Testis (tissue), 3 donors: ENCODE data around the gene ARHGAP40. TPM values are rescaled to one million over a fixed set of nuclear protein-coding genes. Genes with fewer than 3 reads are reported as not detected.
A peak's percentile ranks its signal among the peaks of the same experiment; 100 is the strongest.

Experiments used
- DNase-seq: peaks from one replicate; pipeline ENCODE4 v3.0.0-alpha.2; 2019
- H3K27ac ChIP-seq, 2 donors: fragments of 200-600 bp; sonication (generic); one replicate each; pipeline ENCODE4 v1.5.1; 2019
- H3K27me3 ChIP-seq: fragments of 200-600 bp; sonication (generic); one replicate; pipeline ENCODE4 v1.5.1; 2019
- H3K36me3 ChIP-seq: fragments of 200-600 bp; sonication (generic); one replicate; pipeline ENCODE4 v1.5.1; 2017; ENCODE audit warnings: low read depth; ENCODE audit errors: missing control alignments
- H3K4me1 ChIP-seq: fragments of 200-600 bp; sonication (generic); one replicate; pipeline ENCODE4 v1.5.1; 2019
- H3K4me3 ChIP-seq, 2 donors: fragments of 200-600 bp; sonication (generic); one replicate each; pipeline ENCODE4 v1.5.1; 2017 to 2019
- H3K9me3 ChIP-seq: fragments of 200-600 bp; sonication (generic); one replicate; pipeline ENCODE4 v1.5.1; 2017
- POLR2A ChIP-seq: fragments of 450-650 bp; IDR thresholded peaks from one replicate; pipeline ENCODE4 v1.6.1; 2017; ENCODE audit warnings: antibody characterized with exemption, mild to moderate bottlenecking, moderate library complexity
- WGBS, 2 donors: methylation state at CpG; one replicate each; pipeline ENCODE4 v1.1.5; 2018; 5-methylcytosine and 5-hydroxymethylcytosine counted together
- intact Hi-C: fragments of 100-400 bp; cut with DNase I; formaldehyde crosslinking; loops from one replicate; pipeline ENCODE4 v1.15.1; 2023; ENCODE audit warnings: low total_unique reads
- polyA plus RNA-seq: library from polyadenylated mRNA; stranded (reverse); fragments of 350-450 nt; fragmentation: Illumina TruSeq; extraction: RNeasy Lipid Tissue Mini Kit (QIAGEN cat#74804); gene quantifications from one replicate; pipeline ENCODE4 v1.2.3, GENCODE V29; 2014; ENCODE audit warnings: low read depth, low replicate concordance; ENCODE audit not compliant: insufficient read depth
- total RNA-seq, 2 donors: library from RNA; depleted of rRNA; stranded (reverse); fragments of >200 nt; gene quantifications; one replicate each; pipeline ENCODE4 v1.2.3, GENCODE V29; 2016
- TF ChIP-seq, protein P1 (sequence below), 3 experiments: fragments of 450-650 bp in 2 of 3; fragments of 200-600 bp in 1 of 3; sonication (generic) in 1 of 3; IDR thresholded peaks; one replicate each; pipeline ENCODE4 v1.5.1; 2016 to 2019; ENCODE audit warnings: antibody characterized with exemption in 3 of 3, mild to moderate bottlenecking in 2 of 3, moderate library complexity in 1 of 3

Gene ARHGAP40
- total and polyA plus RNA-seq, 3 donors from 2014 or later, result 1.5 to 3.2 (median 1.5) TPM

DNA sequence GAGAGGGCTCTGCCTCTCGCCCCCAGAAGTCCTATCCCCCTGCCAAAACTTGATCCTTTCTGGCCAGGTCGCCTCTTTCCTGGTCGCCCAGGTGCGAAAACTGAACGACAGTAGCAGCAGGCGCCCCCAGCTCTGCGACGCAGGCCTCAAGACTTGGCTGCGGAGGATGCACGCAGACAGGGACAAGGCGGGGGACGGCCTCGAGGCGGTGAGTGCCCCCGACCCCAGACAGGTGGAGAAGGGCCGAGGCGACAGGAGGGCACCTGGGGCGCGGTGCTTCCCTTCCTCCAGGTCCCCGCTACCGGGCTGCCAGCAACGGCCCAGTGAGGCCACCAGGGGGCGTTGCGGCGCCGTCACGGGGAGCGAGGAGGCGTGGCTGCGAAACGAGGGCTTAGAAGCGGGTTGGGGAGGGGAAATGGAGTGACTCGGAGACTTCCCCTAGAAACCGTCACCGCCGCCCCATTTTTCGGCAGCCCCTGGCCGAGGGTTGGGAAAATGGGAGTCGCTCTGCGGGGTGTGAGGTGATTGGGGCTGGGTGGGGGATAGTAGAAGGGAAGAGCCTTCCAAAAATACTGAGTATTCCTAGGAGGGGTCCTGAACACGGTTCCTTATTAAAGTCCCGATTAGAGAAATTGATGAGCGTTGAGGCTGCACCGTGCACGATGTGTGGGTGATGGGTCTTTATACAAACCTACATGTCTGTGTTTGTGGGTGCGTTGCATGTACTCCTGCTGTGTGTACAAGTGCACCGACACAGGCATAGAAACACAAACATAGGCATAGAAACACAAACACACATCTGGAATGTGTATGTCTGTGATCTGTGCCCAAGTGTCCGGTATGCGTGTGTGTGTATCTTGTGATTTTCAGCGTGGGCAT lies 44.6 kb downstream of the ARHGAP40 start:
- no peaks in the 10 kb centered on the region for H3K27me3 ChIP-seq
- intact Hi-C loops, result no loop called here
- 6 to 21% methylated on average over 11 to 50 of the region's 50 CpGs for WGBS, 2 donors

DNA sequence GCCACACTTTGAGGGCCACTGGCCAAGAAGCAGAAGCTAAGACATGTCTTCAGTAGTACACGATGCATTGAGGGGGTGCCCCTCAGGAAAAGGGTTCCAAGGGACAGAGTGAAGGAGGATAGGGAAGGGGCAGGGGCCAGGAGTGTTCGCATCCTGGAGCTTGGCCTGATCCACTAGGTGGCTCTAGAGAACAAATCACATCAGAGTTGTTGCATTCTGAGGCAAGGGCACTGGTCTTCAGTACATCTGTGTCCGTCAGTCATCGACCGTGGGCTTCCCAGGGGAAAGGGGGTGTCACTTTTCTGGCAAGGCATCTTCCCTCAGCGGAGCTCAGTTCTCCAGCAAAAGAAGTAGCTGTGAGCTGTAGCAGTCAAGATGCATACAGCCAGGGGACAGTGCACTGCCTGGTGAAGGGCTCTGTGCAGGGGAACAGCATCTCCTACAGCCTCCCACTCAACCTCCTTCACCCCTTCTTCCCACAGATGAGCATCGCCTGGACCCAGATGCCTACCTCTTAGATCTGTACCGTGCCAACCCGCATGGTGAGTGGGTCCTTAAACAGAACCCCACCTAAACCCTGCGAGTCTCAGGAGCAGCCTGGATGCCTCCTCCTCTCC lies 47.8 kb downstream of the ARHGAP40 start:
- Histone ChIP-seq H3K4me3 (no peak overlapping the region), H3K4me1 (no peaks in the 10 kb centered on the region), H3K9me3 (no peaks in the 10 kb centered on the region), H3K27me3 (no peaks in the 10 kb centered on the region), H3K36me3 (no peaks in the 10 kb centered on the region), H3K27ac (no peak overlapping the region)
- TF ChIP-seq, protein P1, sequence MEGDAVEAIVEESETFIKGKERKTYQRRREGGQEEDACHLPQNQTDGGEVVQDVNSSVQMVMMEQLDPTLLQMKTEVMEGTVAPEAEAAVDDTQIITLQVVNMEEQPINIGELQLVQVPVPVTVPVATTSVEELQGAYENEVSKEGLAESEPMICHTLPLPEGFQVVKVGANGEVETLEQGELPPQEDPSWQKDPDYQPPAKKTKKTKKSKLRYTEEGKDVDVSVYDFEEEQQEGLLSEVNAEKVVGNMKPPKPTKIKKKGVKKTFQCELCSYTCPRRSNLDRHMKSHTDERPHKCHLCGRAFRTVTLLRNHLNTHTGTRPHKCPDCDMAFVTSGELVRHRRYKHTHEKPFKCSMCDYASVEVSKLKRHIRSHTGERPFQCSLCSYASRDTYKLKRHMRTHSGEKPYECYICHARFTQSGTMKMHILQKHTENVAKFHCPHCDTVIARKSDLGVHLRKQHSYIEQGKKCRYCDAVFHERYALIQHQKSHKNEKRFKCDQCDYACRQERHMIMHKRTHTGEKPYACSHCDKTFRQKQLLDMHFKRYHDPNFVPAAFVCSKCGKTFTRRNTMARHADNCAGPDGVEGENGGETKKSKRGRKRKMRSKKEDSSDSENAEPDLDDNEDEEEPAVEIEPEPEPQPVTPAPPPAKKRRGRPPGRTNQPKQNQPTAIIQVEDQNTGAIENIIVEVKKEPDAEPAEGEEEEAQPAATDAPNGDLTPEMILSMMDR (IDR thresholded peaks at IDR 0.05), result no peak
- no peak for TF ChIP-seq POLR2A
- 42 to 46% methylated on average over 10 of the region's 10 CpGs for WGBS, 2 donors
- DNase-seq, result peak; percentile 28
- intact Hi-C loops, result no loop called here

More for the DNA sequence above, 44.6 kb downstream of the ARHGAP40 start:
- Histone ChIP-seq H3K9me3 (no peaks in the 10 kb centered on the region), H3K27ac (no peak overlapping the region), H3K36me3 (no peaks in the 10 kb centered on the region), H3K4me3 (no peak overlapping the region), H3K4me1 (no peaks in the 10 kb centered on the region)
- TF ChIP-seq POLR2A, result no peak
- TF ChIP-seq, protein P1 (IDR thresholded peaks at IDR 0.05), result peak; percentile 88 to 93 (median 89)
- DNase-seq, result peak; percentile 75

DNA sequence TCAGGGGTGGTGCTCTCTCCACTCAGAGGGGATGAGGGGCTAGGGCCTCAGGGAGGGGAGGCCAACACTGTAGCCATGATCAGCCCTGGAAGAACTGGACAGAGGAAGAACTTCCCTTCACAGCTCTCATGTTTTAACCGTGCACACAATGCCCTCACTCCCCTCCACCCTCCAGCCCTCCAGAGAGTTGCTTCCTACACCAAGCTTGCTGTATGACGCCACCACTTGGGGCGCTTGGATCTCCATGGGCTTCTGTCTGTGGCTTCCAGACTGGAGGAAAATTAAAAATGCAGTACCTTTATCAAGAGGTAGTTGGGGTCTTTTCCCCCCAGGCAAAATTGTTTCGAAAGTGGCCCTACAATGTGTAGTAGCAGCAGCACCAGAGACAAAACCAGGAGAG lies 48.4 kb downstream of the ARHGAP40 start:
- no peak for TF ChIP-seq POLR2A
- TF ChIP-seq, protein P1 (IDR thresholded peaks at IDR 0.05), result no peak
- Histone ChIP-seq H3K4me3 (no peak overlapping the region), H3K27me3 (no peaks in the 10 kb centered on the region), H3K9me3 (no peaks in the 10 kb centered on the region), H3K27ac (no peak overlapping the region), H3K36me3 (no peaks in the 10 kb centered on the region), H3K4me1 (no peaks in the 10 kb centered on the region)
- WGBS, 2 donors, result 22 to 60% methylated on average over 4 of the region's 4 CpGs
- intact Hi-C loops, result no loop called here
- DNase-seq, result no peak

DNA sequence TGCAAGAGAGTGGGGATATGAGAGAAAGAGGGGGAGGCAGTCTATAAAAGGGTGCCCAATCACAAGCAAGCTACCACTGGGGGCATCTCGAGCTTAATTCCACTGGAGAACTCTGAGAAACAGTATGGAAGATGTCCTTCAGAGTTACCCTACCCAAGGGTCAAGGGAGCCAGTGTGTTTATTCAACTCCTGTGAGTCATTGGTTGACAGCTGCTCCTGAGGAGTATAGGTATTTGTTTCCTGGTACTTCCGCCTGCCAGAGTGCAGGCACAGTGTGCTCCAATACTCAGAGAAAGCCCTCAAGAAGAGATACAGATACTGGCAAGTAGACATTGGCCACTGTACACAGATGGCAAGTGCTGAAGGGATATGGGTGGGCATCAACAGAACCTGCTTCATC lies 49.5 kb downstream of the ARHGAP40 start:
- WGBS, 2 donors, result 65 to 66% methylated on average over 2 of the region's 2 CpGs
- no peak overlapping the region for H3K27ac ChIP-seq
- H3K27me3 ChIP-seq, result no peaks in the 10 kb centered on the region
- intact Hi-C loops, result no loop called here
- no peaks in the 10 kb centered on the region for H3K9me3 ChIP-seq
- no peak overlapping the region for H3K4me3 ChIP-seq
- no peak for TF ChIP-seq POLR2A
- TF ChIP-seq, protein P1 (IDR thresholded peaks at IDR 0.05), result no peak
- DNase-seq, result no peak
- no peaks in the 10 kb centered on the region for H3K36me3 ChIP-seq
- H3K4me1 ChIP-seq, result no peaks in the 10 kb centered on the region
